HEK293 (cell line): Measurements from ENCODE around the gene COMMD4.

Source experiments
- CTCF ChIA-PET: fragments of 350-600 bp; formaldehyde crosslinking; extraction: SDS; loops from one replicate; lab custom pipeline; 2021; ENCODE audit warnings: antibody characterized with exemption; lab: Yijun Ruan, JAX
- POLR2A ChIA-PET: fragments of 300-600 bp; formaldehyde crosslinking; extraction: SDS; loops from one replicate; lab custom pipeline; 2020; ENCODE audit warnings: antibody characterized with exemption, inconsistent platforms; lab: Yijun Ruan, JAX
- H3K27ac ChIP-seq: fragments of 200-500 bp; sonication (Bioruptor generic); 2 replicates; pipeline ENCODE4 v1.5.1; 2014; ENCODE audit warnings: low read depth, low read length, control low read depth, inconsistent platforms; ENCODE audit errors: extremely low read depth
- H3K36me3 ChIP-seq, 2 experiments: fragments of 200-500 bp in 1 of 2; sonication (Bioruptor generic) in 1 of 2; 1 replicate in 1 of 2; 2 replicates in 1 of 2; pipeline ENCODE4 v1.5.1; 2014 to 2017; ENCODE audit warnings: inconsistent platforms in 2 of 2, low read length in 2 of 2; ENCODE audit not compliant: control insufficient read depth in 2 of 2, insufficient read depth in 1 of 2
- H3K4me1 ChIP-seq: fragments of 200-500 bp; sonication (Bioruptor generic); 2 replicates; pipeline ENCODE4 v1.5.1; 2014; ENCODE audit warnings: mild to moderate bottlenecking, low read length, inconsistent platforms; ENCODE audit not compliant: control insufficient read depth, insufficient read depth
- H3K4me3 ChIP-seq: 2 replicates; pipeline ENCODE4 v1.5.1; 2011; ENCODE audit warnings: low read depth, mild to moderate bottlenecking, control low read depth, low read length, moderate library complexity
- H3K9me3 ChIP-seq: fragments of 200-500 bp; sonication (Bioruptor generic); 2 replicates; pipeline ENCODE4 v1.5.1; 2014; ENCODE audit warnings: low read depth, low read length, inconsistent platforms; ENCODE audit not compliant: control insufficient read depth, insufficient read depth
- BCL11A ChIP-seq: fragments of 450-650 bp; formaldehyde crosslinking; IDR thresholded peaks from 2 replicates; pipeline ENCODE4 v1.5.1; 2016; ENCODE audit warnings: low read depth, missing biosample characterization, missing genetic modification characterization
- HOXA7 ChIP-seq: sonication (generic); formaldehyde crosslinking; IDR thresholded peaks from 2 replicates; pipeline ENCODE4 v1.8.1; 2022; ENCODE audit warnings: missing genetic modification reagents, borderline replicate concordance
- KLF7 ChIP-seq: fragments of 450-650 bp; formaldehyde crosslinking; IDR thresholded peaks from 2 replicates; pipeline ENCODE4 v1.5.1; 2016; ENCODE audit warnings: missing biosample characterization, missing genetic modification characterization, borderline replicate concordance
- TRIM28 ChIP-seq: IDR thresholded peaks from 2 replicates; pipeline ENCODE4 v1.6.1; 2011; ENCODE audit warnings: low read length, control low read depth, borderline replicate concordance
- ZBTB20 ChIP-seq: fragments of 450-650 bp; formaldehyde crosslinking; IDR thresholded peaks from 2 replicates; pipeline ENCODE4 v1.5.1; 2016; ENCODE audit warnings: missing biosample characterization, missing genetic modification characterization
- ZFHX2 ChIP-seq: fragments of 450-650 bp; formaldehyde crosslinking; conservative IDR thresholded peaks from 2 replicates; pipeline ENCODE4 v1.5.1; 2016; ENCODE audit warnings: missing biosample characterization, missing genetic modification characterization
- ZIC2 ChIP-seq: fragments of 450-650 bp; formaldehyde crosslinking; IDR thresholded peaks from 2 replicates; pipeline ENCODE4 v1.5.1; 2016; ENCODE audit warnings: missing biosample characterization, missing genetic modification characterization
- ZNF112 ChIP-seq: fragments of 450-650 bp; formaldehyde crosslinking; IDR thresholded peaks from 2 replicates; pipeline ENCODE4 v1.5.0; 2017; ENCODE audit warnings: missing biosample characterization, missing genetic modification characterization
- ZNF23 ChIP-seq: fragments of 450-650 bp; formaldehyde crosslinking; IDR thresholded peaks from 2 replicates; pipeline ENCODE4 v1.5.1; 2016; ENCODE audit warnings: missing biosample characterization, missing genetic modification characterization, borderline replicate concordance
- ZNF239 ChIP-seq: fragments of 450-650 bp; formaldehyde crosslinking; IDR thresholded peaks from 2 replicates; pipeline ENCODE4 v1.5.1; 2016; ENCODE audit warnings: missing biosample characterization, missing genetic modification characterization
- ZNF473 ChIP-seq: fragments of 450-650 bp; formaldehyde crosslinking; IDR thresholded peaks from 2 replicates; pipeline ENCODE4 v1.5.1; 2017; ENCODE audit warnings: missing biosample characterization, missing genetic modification characterization
- ZNF555 ChIP-seq: fragments of 450-650 bp; formaldehyde crosslinking; conservative IDR thresholded peaks from 2 replicates; pipeline ENCODE4 v1.5.1; 2017; ENCODE audit warnings: missing biosample characterization, mild to moderate bottlenecking, missing genetic modification characterization, inconsistent platforms
- ZNF610 ChIP-seq: fragments of 450-650 bp; formaldehyde crosslinking; IDR thresholded peaks from 2 replicates; pipeline ENCODE4 v1.5.1; 2016; ENCODE audit warnings: missing biosample characterization, missing genetic modification characterization, borderline replicate concordance
- ZNF623 ChIP-seq: fragments of 450-650 bp; formaldehyde crosslinking; IDR thresholded peaks from 2 replicates; pipeline ENCODE4 v1.5.1; 2016; ENCODE audit warnings: missing biosample characterization, missing genetic modification characterization
- ZNF768 ChIP-seq: fragments of 450-650 bp; formaldehyde crosslinking; IDR thresholded peaks from 2 replicates; pipeline ENCODE4 v1.5.1; 2018; ENCODE audit warnings: missing biosample characterization, mild to moderate bottlenecking, missing genetic modification characterization
- ZNF792 ChIP-seq: fragments of 450-650 bp; formaldehyde crosslinking; IDR thresholded peaks from 2 replicates; pipeline ENCODE4 v1.5.1; 2016; ENCODE audit warnings: missing biosample characterization, missing genetic modification characterization
- TF ChIP-seq, protein P1 (sequence below): fragments of 450-650 bp; formaldehyde crosslinking; optimal IDR thresholded peaks from 2 replicates; pipeline ENCODE3; 2016; ENCODE audit warnings: missing biosample characterization, mild to moderate bottlenecking, missing genetic modification characterization
- TF ChIP-seq, protein P2 (sequence below): fragments of 450-650 bp; formaldehyde crosslinking; IDR thresholded peaks from 2 replicates; pipeline ENCODE4 v1.5.1; 2016; ENCODE audit warnings: missing biosample characterization, missing genetic modification characterization
- TF ChIP-seq, protein P3 (sequence below): sonication (generic); formaldehyde crosslinking; IDR thresholded peaks from 2 replicates; pipeline ENCODE4 v1.8.1; 2022; ENCODE audit warnings: mild to moderate bottlenecking, moderate library complexity, missing genetic modification reagents
- TF ChIP-seq, protein P4 (sequence below): fragments of 450-650 bp; formaldehyde crosslinking; IDR thresholded peaks from 2 replicates; pipeline ENCODE4 v1.5.1; 2016; ENCODE audit warnings: missing biosample characterization, missing genetic modification characterization
- TF ChIP-seq, protein P5 (sequence below): fragments of 450-650 bp; formaldehyde crosslinking; IDR thresholded peaks from 2 replicates; pipeline ENCODE4 v1.5.1; 2017; ENCODE audit warnings: missing biosample characterization, missing genetic modification characterization
- TF ChIP-seq, protein P6 (sequence below): fragments of 450-650 bp; formaldehyde crosslinking; IDR thresholded peaks from 2 replicates; pipeline ENCODE4 v1.5.1; 2016; ENCODE audit warnings: missing biosample characterization, missing genetic modification characterization
- TF ChIP-seq, protein P7 (sequence below): fragments of 450-650 bp; IDR thresholded peaks from 2 replicates; pipeline ENCODE4 v1.5.1; 2018; ENCODE audit warnings: missing biosample characterization, mild to moderate bottlenecking, missing genetic modification characterization

COMMD4 gene

DNA sequence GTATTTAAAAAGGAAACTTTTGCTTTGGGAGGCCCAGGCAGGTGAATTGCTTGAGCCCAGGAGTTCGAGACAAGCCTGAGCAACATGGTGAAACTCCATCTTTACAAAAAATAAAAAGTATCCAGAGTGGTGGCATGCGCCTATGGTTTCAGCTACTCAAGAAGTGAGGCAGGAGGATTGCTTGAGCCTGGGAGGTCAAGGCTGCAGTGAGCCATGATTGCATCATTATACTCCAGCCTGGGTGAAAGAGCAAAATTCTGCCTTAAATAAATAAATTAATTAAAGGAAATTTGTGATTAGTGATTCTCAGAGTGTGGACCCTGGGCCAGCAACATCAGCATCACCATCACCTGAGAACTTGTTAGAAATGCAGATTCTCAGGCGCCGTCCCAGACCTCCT lies 9.9 kb upstream of the COMMD4 start (continued):
- TF ChIP-seq, protein P1, sequence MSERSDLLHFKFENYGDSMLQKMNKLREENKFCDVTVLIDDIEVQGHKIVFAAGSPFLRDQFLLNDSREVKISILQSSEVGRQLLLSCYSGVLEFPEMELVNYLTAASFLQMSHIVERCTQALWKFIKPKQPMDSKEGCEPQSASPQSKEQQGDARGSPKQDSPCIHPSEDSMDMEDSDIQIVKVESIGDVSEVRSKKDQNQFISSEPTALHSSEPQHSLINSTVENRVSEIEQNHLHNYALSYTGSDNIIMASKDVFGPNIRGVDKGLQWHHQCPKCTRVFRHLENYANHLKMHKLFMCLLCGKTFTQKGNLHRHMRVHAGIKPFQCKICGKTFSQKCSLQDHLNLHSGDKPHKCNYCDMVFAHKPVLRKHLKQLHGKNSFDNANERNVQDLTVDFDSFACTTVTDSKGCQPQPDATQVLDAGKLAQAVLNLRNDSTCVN (tag by site-specific recombination), result no peak
- TF ChIP-seq, protein P2, sequence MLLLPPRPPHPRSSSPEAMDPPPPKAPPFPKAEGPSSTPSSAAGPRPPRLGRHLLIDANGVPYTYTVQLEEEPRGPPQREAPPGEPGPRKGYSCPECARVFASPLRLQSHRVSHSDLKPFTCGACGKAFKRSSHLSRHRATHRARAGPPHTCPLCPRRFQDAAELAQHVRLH (tag by site-specific recombination), result no peak
- no peak for TF ChIP-seq ZNF23 (tag by site-specific recombination)

DNA sequence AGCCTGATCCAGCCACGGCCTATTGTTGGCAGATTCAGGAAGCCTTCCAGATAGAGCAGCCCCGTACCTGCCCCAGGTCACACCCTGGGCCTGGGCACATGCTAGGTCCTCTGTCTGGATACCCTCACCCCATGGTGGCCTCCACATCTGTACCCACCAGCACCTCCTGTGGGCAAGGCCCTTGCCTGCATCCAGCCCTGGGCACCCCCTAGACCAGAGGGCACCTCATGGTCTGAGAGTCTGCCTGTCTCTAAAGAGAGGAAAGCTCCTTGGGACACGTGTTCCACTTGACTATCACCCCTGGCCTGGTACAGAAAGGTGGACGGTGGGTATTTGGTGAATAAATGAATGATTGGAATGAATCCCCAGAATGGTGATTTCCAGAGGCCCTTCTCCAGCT lies 8.9 kb upstream of the COMMD4 start:
- no peak overlapping the region for H3K4me3 ChIP-seq
- H3K27ac ChIP-seq, result no peak overlapping the region
- no peaks in the 10 kb centered on the region for H3K36me3 ChIP-seq
- ChIA-PET CTCF (interaction anchor here (0.6 to 1.1 kb wide), 3 partner anchors 8 to 52 kb away, joined by 3 to 4 read pairs (median 3); partner anchors contain the start of gene MAN2C1), POLR2A (no interaction called here)
- no peak for TF ChIP-seq ZNF239 (tag by site-specific recombination)
- TF ChIP-seq, protein P3, sequence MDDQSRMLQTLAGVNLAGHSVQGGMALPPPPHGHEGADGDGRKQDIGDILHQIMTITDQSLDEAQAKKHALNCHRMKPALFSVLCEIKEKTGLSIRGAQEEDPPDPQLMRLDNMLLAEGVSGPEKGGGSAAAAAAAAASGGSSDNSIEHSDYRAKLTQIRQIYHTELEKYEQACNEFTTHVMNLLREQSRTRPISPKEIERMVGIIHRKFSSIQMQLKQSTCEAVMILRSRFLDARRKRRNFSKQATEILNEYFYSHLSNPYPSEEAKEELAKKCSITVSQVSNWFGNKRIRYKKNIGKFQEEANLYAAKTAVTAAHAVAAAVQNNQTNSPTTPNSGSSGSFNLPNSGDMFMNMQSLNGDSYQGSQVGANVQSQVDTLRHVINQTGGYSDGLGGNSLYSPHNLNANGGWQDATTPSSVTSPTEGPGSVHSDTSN (CRISPR knock-in tag), result no peak
- no peak for TF ChIP-seq ZIC2 (tag by site-specific recombination)
- no peak for TF ChIP-seq ZNF112
- TF ChIP-seq ZNF623 (tag by site-specific recombination), result no peak
- no peak for TF ChIP-seq TRIM28
- TF ChIP-seq ZNF473 (tag by site-specific recombination), result no peak
- TF ChIP-seq BCL11A (tag by site-specific recombination), result no peak
- TF ChIP-seq ZFHX2 (tag by site-specific recombination), result no peak
- TF ChIP-seq, protein P4, sequence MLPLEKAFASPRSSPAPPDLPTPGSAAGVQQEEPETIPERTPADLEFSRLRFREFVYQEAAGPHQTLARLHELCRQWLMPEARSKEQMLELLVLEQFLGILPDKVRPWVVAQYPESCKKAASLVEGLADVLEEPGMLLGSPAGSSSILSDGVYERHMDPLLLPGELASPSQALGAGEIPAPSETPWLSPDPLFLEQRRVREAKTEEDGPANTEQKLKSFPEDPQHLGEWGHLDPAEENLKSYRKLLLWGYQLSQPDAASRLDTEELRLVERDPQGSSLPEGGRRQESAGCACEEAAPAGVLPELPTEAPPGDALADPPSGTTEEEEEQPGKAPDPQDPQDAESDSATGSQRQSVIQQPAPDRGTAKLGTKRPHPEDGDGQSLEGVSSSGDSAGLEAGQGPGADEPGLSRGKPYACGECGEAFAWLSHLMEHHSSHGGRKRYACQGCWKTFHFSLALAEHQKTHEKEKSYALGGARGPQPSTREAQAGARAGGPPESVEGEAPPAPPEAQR (tag by site-specific recombination), result no peak
- TF ChIP-seq ZNF610 (tag by site-specific recombination), result no peak
- TF ChIP-seq HOXA7, result no peak
- no peak for TF ChIP-seq ZNF768 (tag by site-specific recombination)
- no peaks in the 10 kb centered on the region for H3K9me3 ChIP-seq
- no peaks in the 10 kb centered on the region for H3K4me1 ChIP-seq

DNA sequence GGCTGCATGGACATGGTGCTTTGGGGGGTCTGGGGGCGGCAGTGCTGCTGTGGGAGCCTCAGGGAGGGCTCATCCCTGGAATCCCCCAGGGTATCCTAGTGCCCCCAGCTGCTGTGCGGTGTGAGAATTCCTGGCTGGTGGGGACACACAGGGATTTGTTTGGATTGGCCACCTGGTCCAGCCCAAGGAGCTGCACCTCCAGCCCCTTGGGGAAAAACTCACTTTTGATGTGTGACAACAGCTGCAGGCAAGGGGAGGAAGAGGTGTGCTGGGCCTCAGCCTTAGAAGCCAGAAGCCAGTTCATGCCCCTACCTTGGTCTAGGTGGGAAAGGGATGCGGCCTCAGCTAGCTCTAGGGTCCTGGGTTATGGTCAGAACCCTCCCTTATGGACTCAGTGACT lies 8.4 kb upstream of the COMMD4 start:
- TF ChIP-seq, protein P5, sequence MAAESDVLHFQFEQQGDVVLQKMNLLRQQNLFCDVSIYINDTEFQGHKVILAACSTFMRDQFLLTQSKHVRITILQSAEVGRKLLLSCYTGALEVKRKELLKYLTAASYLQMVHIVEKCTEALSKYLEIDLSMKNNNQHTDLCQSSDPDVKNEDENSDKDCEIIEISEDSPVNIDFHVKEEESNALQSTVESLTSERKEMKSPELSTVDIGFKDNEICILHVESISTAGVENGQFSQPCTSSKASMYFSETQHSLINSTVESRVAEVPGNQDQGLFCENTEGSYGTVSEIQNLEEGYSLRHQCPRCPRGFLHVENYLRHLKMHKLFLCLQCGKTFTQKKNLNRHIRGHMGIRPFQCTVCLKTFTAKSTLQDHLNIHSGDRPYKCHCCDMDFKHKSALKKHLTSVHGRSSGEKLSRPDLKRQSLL (tag by site-specific recombination), result no peak
- TF ChIP-seq ZBTB20 (tag by site-specific recombination) (no peak), ZNF792 (tag by site-specific recombination) (no peak), KLF7 (no peak), ZNF555 (tag by site-specific recombination) (no peak)
- TF ChIP-seq, protein P6, sequence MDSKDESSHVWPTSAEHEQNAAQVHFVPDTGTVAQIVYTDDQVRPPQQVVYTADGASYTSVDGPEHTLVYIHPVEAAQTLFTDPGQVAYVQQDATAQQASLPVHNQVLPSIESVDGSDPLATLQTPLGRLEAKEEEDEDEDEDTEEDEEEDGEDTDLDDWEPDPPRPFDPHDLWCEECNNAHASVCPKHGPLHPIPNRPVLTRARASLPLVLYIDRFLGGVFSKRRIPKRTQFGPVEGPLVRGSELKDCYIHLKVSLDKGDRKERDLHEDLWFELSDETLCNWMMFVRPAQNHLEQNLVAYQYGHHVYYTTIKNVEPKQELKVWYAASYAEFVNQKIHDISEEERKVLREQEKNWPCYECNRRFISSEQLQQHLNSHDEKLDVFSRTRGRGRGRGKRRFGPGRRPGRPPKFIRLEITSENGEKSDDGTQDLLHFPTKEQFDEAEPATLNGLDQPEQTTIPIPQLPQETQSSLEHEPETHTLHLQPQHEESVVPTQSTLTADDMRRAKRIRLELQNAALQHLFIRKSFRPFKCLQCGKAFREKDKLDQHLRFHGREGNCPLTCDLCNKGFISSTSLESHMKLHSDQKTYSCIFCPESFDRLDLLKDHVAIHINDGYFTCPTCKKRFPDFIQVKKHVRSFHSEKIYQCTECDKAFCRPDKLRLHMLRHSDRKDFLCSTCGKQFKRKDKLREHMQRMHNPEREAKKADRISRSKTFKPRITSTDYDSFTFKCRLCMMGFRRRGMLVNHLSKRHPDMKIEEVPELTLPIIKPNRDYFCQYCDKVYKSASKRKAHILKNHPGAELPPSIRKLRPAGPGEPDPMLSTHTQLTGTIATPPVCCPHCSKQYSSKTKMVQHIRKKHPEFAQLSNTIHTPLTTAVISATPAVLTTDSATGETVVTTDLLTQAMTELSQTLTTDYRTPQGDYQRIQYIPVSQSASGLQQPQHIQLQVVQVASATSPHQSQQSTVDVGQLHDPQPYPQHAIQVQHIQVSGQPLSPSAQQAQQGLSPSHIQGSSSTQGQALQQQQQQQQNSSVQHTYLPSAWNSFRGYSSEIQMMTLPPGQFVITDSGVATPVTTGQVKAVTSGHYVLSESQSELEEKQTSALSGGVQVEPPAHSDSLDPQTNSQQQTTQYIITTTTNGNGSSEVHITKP (tag by site-specific recombination), result 0 out of 2 replicates have a peak, but pooled peaks have one; percentile 45
- TF ChIP-seq, protein P7, sequence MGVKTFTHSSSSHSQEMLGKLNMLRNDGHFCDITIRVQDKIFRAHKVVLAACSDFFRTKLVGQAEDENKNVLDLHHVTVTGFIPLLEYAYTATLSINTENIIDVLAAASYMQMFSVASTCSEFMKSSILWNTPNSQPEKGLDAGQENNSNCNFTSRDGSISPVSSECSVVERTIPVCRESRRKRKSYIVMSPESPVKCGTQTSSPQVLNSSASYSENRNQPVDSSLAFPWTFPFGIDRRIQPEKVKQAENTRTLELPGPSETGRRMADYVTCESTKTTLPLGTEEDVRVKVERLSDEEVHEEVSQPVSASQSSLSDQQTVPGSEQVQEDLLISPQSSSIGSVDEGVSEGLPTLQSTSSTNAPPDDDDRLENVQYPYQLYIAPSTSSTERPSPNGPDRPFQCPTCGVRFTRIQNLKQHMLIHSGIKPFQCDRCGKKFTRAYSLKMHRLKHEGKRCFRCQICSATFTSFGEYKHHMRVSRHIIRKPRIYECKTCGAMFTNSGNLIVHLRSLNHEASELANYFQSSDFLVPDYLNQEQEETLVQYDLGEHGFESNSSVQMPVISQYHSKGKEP, result no peak
- ChIA-PET POLR2A (no interaction called here), CTCF (interaction anchor here (0.6 kb wide), 1 partner anchor 53 kb away, joined by 4 read pairs; no protein-coding TSS in a partner anchor)
- Histone ChIP-seq H3K9me3 (no peaks in the 10 kb centered on the region), H3K27ac (no peak overlapping the region), H3K4me1 (no peaks in the 10 kb centered on the region), H3K36me3 (no peaks in the 10 kb centered on the region), H3K4me3 (no peak overlapping the region)
